HUES64 (cell line): ENCODE measurements around the gene BIRC7.

Experiments
- H3K27ac ChIP-seq: 2 replicates; pipeline ENCODE4 v1.7.0; 2013; ENCODE audit warnings: low read depth, low read length, inconsistent platforms
- H3K27me3 ChIP-seq: 2 replicates; pipeline ENCODE4 v1.6.1; 2013; ENCODE audit warnings: mild to moderate bottlenecking, low read length; ENCODE audit not compliant: insufficient read depth
- H3K36me3 ChIP-seq: 2 replicates; pipeline ENCODE4 v1.6.1; 2013; ENCODE audit warnings: mild to moderate bottlenecking, low read length; ENCODE audit not compliant: insufficient read depth
- H3K4me1 ChIP-seq: 2 replicates; pipeline ENCODE4 v1.6.1; 2013; ENCODE audit warnings: mild to moderate bottlenecking, low read length, moderate library complexity; ENCODE audit not compliant: insufficient read depth
- H3K4me3 ChIP-seq: 2 replicates; pipeline ENCODE4 v1.5.1; 2013; ENCODE audit warnings: mild to moderate bottlenecking, low read length, moderate library complexity
- H3K9ac ChIP-seq: 2 replicates; pipeline ENCODE4 v1.6.1; 2013; ENCODE audit warnings: mild to moderate bottlenecking, low read depth, low read length
- H3K9me3 ChIP-seq: 2 replicates; pipeline ENCODE4 v1.6.1; 2013; ENCODE audit warnings: low read depth, low read length; ENCODE audit not compliant: insufficient read depth
- WGBS: fragments of 150-250, 120-280 bp; methylation state at CpG from one replicate; pipeline ENCODE4 v1.1.7; 2013; ENCODE audit warnings: missing lambda C conversion rate; 5-methylcytosine and 5-hydroxymethylcytosine counted together

The BIRC7 gene

DNA sequence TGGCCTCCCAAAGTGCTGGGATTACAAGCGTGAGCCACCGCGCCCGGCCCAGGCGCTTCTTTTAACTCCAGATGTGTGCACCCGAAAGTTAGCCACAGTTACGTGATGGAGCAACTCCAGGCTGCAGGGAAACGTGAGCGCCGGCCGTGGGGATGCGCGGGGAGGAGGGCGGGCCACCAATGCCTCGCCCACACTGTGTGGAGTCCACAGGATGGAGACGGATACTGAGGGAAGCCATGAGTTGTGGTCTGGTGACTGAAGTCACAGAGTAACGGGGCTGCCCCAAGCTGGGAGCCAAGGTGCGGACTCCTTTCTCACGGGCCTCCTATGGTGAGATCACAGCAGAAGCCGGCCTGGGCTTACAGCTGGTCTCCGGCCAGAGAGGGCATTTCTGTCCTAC is 43.0 kb upstream of the BIRC7 start:
- Histone ChIP-seq H3K36me3 (peaks cover 28% of the 10 kb centered on the region), H3K4me3 (no peak overlapping the region), H3K27me3 (no peaks in the 10 kb centered on the region), H3K4me1 (peaks cover 4% of the 10 kb centered on the region; the same call in 1 of the 2 replicates), H3K9me3 (no peaks in the 10 kb centered on the region), H3K27ac (no peak overlapping the region), H3K9ac (no peak overlapping the region)
- WGBS: 93% methylated on average over 21 of the region's 21 CpGs

DNA sequence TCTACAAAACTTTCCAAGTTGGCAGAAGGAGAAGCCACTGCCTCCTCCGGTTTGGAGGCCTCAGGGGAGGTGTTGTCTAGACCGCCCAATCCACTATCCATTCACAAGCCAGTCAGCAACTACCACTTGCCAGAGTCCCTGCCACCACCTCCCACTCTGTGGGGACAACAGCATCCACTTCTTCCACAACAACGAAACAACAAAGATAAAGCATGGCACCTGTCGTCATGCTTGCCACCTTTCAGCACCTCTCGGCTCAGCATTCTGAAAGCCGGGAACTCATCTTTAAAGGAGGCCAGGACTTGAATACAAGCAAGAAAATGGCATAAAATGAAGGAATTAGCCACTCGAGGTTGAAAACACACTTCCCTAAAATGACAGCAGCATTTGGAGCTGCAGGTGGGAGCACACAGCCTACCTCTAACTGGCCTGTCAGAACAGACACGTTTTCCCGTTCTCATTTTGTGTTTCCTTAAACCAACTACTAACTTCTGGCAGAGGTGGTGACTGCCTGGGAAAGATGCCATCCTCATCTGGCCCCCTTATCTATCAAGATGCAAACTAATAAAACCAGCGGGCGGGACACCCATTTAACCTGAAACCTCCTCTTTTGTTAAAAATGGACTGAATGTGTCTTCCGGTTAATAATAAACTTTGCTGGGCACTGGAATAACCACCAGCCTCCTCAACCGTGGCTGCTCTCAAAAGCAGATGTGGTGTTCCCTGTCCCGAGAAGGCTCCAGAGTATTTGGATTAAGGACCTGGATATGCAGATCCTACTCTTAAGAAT is 41.5 kb upstream of the BIRC7 start:
- Histone ChIP-seq H3K27me3 (no peaks in the 10 kb centered on the region), H3K27ac (no peak overlapping the region), H3K9me3 (no peaks in the 10 kb centered on the region), H3K4me3 (no peak overlapping the region), H3K4me1 (peaks cover 4% of the 10 kb centered on the region; the same call in 1 of the 2 replicates), H3K36me3 (peaks cover 28% of the 10 kb centered on the region), H3K9ac (no peak overlapping the region)
- 89% methylated on average over 14 of the region's 14 CpGs for WGBS

GRCh38 chr20:63194797-63195173 is 40.9 kb upstream of the BIRC7 start:
- Histone ChIP-seq H3K4me3 (no peak overlapping the region), H3K27ac (no peak overlapping the region), H3K36me3 (peaks cover 28% of the 10 kb centered on the region), H3K27me3 (no peaks in the 10 kb centered on the region), H3K4me1 (peaks cover 4% of the 10 kb centered on the region; the same call in 1 of the 2 replicates), H3K9me3 (no peaks in the 10 kb centered on the region), H3K9ac (no peak overlapping the region)
- 96% methylated on average over 4 of the region's 4 CpGs for WGBS

DNA sequence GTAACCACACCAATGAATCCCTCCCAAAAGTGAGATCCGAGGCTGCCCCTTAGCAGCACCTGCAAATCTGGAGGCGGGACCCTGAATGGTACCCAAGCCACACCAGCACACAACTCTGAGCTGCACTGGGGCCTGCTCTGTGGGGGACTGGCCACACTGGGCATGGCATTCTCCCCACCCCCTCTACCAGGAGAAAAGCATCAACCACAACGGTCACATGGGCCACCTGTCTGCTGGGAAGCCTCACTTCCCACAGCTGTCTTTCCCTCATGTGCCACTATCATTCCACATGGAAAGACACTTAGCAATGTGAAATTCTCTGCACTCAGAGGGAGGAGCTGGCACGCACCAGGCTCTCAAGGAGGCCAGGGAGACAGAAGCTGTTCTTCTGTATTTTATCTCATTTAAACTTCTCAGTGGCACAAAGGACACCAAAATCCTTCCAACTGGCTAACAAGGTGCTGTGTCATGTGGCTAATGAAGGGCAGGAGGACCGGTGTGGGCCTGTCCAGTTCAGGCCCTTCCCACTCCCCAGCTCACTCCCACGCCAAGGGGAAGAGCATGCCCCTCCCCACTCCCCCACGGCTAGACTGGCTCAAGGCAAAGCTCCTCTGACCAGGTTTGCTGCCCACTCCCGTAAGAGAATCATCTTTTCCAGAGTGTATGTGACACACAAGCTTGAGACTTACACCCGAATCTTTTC is 38.8 kb upstream of the BIRC7 start:
- no peak overlapping the region for H3K27ac ChIP-seq
- no peaks in the 10 kb centered on the region for H3K9me3 ChIP-seq
- H3K9ac ChIP-seq: no peak overlapping the region
- peaks cover 46% of the 10 kb centered on the region for H3K36me3 ChIP-seq
- no peaks in the 10 kb centered on the region for H3K27me3 ChIP-seq
- peaks cover 4% of the 10 kb centered on the region; the same call in 1 of the 2 replicates for H3K4me1 ChIP-seq
- 82% methylated on average over 9 of the region's 9 CpGs for WGBS
- no peak overlapping the region for H3K4me3 ChIP-seq

DNA sequence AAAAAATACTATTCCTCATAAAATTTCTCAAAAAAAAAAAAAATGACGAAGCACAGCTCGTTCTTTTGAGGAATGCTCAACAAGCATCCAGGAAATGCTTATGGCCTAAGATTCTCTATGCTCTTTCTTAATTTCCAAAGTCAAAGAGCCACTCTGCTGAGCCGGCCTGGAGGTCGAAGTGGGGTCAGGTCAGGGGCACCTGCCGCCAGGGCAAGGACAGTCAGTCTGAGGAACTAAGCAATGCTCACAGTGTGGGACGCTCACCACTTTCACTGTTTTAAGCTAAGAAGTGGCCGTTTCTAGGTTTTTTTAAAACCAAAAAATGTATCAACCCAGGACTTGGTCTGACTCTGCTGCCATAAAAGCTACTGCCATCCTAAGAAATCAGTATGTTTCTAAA is 37.1 kb upstream of the BIRC7 start:
- WGBS: 89% methylated on average over 7 of the region's 7 CpGs
- Histone ChIP-seq H3K27ac (no peak overlapping the region), H3K4me1 (peaks cover 4% of the 10 kb centered on the region; the same call in 1 of the 2 replicates), H3K9me3 (no peaks in the 10 kb centered on the region), H3K9ac (no peak overlapping the region), H3K4me3 (no peak overlapping the region), H3K27me3 (no peaks in the 10 kb centered on the region), H3K36me3 (peaks cover 63% of the 10 kb centered on the region)

DNA sequence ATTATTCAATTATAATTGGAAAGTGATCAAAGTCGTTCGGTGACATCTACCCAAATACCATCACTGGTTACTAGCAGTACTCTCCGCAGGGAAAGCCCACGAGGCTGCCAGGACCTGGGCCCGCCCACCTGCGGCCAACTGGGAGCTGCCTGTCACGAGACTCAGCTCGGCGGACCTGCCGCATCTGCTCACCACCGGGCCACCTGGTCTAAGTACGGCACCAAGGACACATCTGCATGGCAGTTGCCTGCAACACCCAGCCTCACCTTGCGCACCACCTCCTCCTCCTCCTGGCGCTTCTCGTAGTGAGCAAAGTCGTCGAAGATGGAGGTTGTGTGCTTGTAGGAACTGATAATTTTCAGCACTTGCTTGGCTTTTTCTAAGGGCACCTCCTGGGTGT is 33.7 kb upstream of the BIRC7 start:
- Histone ChIP-seq H3K36me3 (peaks cover 66% of the 10 kb centered on the region), H3K9me3 (no peaks in the 10 kb centered on the region)
- WGBS: 95% methylated on average over 17 of the region's 17 CpGs

GRCh38 chr20:63202811-63203526 is 32.7 kb upstream of the BIRC7 start:
- no peak overlapping the region for H3K4me3 ChIP-seq
- H3K27ac ChIP-seq: no peak overlapping the region
- no peaks in the 10 kb centered on the region for H3K4me1 ChIP-seq
- no peak overlapping the region for H3K9ac ChIP-seq
- H3K9me3 ChIP-seq: no peaks in the 10 kb centered on the region
- peaks cover 75% of the 10 kb centered on the region for H3K36me3 ChIP-seq
- WGBS: 96% methylated on average over 29 of the region's 29 CpGs
- H3K27me3 ChIP-seq: no peaks in the 10 kb centered on the region

More for the DNA sequence above, 33.7 kb upstream of the BIRC7 start:
- no peaks in the 10 kb centered on the region for H3K27me3 ChIP-seq
- no peaks in the 10 kb centered on the region for H3K4me1 ChIP-seq
- H3K27ac ChIP-seq: no peak overlapping the region
- no peak overlapping the region for H3K9ac ChIP-seq
- H3K4me3 ChIP-seq: no peak overlapping the region

GRCh38 chr20:63204362-63204761 is 31.3 kb upstream of the BIRC7 start:
- H3K27ac ChIP-seq: no peak overlapping the region
- no peak overlapping the region for H3K4me3 ChIP-seq
- 94% methylated on average over 5 of the region's 5 CpGs for WGBS
- H3K9me3 ChIP-seq: no peaks in the 10 kb centered on the region
- H3K36me3 ChIP-seq: peaks cover 89% of the 10 kb centered on the region
- H3K9ac ChIP-seq: no peak overlapping the region
- H3K27me3 ChIP-seq: no peaks in the 10 kb centered on the region
- no peaks in the 10 kb centered on the region for H3K4me1 ChIP-seq

- Histone ChIP-seq H3K36me3 (peaks cover 93% of the 10 kb centered on the region), H3K4me3 (no peak overlapping the region), H3K9me3 (no peaks in the 10 kb centered on the region), H3K27me3 (no peaks in the 10 kb centered on the region), H3K9ac (no peak overlapping the region), H3K4me1 (no peaks in the 10 kb centered on the region), H3K27ac (no peak overlapping the region)
- 95% methylated on average over 10 of the region's 10 CpGs for WGBS
These were observed 29.8 kb upstream of the BIRC7 start for GRCh38 chr20:63205896-63206295.

DNA sequence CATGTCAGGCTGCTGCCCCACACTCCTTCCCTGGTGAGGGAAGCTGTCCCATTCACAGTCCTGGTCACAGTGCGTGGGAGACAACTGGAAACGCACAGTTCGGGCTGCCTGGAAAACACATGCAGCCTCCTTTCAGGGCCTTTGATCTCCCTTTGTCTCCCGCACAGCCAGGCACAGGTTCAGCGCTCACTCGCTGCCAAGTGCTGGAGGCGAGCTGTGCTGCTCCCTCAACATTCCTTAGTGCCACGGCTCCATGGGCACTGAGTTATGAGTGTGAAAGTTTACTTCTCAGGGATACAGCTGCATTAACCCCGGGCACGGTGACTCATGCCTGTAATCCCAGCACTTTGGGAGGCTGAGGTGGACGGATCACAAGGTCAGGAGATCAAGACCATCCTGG is 28.8 kb upstream of the BIRC7 start:
- H3K36me3 ChIP-seq: peaks cover 93% of the 10 kb centered on the region
- 96% methylated on average over 11 of the region's 11 CpGs for WGBS
- no peaks in the 10 kb centered on the region for H3K4me1 ChIP-seq
- no peaks in the 10 kb centered on the region for H3K27me3 ChIP-seq
- H3K4me3 ChIP-seq: no peak overlapping the region
- no peaks in the 10 kb centered on the region for H3K9me3 ChIP-seq
- H3K27ac ChIP-seq: no peak overlapping the region
- H3K9ac ChIP-seq: no peak overlapping the region

GRCh38 chr20:63208346-63208909 is 27.3 kb upstream of the BIRC7 start:
- Histone ChIP-seq H3K9ac (no peak overlapping the region), H3K27ac (no peak overlapping the region), H3K4me1 (no peaks in the 10 kb centered on the region), H3K27me3 (no peaks in the 10 kb centered on the region), H3K9me3 (no peaks in the 10 kb centered on the region), H3K36me3 (peaks cover 93% of the 10 kb centered on the region), H3K4me3 (no peak overlapping the region)
- 91% methylated on average over 6 of the region's 6 CpGs for WGBS
